Midbrain (tissue), 1 donor: ENCODE data around the gene ADD3.
A peak's percentile ranks its signal among the peaks of the same experiment; 100 is the strongest.
"Not testable (repeated sequence)": the region's sequence is repeated elsewhere in the genome, so short reads cannot be mapped to it uniquely, and the experiment has no call there.

Source experiments
- DNase-seq: peaks from one replicate; lab custom pipeline; 2025; lab: John Stamatoyannopoulos, UW

The ADD3 gene

DNA sequence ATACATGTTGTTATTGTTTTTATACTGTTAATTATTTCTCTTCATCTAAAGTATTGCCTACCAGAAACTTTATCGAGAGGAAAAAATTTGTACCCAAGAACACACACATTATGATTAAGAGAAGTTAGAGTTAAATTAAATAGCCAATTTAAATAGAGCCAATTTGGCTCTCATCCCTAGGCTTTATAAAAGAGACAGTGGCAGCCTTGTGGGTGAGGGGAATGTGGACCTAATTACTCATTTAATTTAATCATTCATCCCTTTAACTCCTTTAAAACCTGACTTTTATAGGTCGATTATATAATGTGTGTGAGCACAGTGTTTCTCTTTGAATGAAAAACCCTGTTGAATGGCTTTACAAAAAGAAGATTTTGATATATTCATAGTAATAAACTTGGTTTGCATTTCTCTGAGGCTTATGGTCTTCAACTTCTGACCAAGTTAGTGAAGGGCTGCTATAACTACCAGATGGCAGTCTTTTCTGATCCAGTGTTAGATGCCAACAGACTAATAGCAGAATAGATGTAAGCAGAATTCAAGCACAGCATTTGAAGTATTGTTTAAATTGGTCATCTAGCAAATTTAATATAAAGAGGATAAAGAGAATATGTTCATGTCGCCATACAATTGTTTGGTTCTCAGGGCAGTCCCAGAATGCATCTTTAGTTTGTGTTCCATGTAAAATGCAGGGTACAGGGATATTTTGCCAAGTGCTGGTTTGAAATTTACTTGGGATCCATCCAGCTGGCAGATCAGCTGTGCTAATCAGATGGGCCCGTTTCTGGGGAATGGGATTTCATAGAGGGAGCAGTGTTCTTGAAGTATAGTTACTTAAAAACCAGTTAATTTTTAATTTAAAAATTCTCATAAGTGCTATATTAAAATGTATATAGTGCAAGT lies 25.3 kb downstream of the ADD3 start:
- peak; percentile 72 for DNase-seq

DNA sequence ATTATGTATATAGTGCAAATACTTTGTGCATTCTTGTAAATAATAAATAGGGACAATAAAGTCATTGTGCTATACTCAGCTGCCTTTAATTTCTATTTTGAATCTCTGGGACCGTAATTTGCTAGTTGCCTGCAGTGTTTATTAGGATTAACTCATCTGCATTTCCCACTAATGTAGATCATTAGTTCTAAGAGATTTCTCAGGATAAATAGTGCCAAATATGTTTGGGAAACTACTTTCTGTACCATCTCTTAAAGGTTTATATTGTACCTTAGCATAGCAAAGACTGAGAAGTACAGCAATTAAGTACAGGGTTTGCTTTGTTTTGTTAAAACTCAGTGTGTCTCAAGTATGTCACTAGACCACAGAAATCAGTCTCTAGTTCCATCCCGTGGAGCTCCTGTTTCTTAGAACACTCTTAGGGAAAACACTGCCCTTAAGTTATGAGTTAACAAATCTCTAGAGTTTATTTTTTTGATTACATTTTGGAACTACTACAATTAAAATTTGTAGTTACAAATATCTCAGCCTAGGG lies 26.0 kb downstream of the ADD3 start:
- peak; percentile 48 for DNase-seq

DNA sequence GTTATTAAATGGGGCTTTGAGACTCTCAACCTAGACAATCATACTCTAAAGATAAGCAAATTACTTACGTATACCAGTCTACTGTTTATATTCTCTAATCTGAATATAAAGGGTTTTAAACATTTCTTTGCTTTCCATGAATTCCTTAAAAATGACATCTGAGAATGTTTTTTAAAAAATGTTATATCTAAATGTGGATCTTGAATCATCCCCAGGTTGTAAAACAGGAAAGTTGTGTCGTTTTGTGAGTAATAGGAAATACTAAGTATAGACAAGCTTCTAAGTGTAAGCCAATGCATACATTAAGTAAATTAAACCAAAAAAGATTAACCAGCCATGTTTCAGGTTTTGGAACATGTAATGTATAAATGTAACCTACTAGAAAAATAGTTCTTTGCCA lies 26.8 kb downstream of the ADD3 start:
- no peak for DNase-seq

DNA sequence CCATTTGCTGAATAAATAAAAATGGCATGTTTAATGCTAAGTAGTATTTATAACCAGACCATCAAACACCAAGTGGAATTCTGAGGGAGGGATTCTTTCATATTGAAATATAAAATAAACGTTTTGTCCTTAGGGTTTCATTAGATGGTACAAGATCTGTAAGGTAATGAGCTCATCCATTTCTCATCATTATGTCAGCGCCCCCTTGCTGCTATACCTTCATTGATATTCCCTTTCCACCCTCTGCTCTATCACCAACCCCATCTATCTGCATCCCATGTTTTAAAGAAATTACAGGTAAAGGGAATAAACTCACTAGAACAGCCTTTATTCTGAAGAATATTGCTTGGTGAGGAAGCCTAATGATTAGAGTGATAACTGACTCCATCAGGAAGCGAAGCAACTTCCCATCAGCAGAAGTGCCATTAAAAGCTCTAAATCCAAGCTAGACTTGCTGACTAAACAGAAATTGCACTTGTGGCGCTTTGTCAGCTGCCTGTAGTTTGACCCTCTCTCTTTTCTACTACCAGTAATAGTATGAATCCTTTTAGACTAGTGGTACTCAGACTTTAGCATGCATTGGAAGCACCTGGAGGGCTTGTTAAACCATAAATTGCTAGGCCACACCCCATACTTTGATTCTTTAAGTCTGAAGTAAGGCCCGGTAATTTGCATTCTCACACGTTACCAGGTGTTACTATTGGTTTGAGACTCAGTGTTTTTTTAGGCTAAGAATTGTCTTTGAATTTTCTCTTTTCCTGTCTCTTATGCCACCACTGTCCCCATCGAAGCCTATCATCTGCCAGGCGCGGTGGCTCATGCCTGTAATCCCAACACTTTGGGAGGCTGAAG lies 27.5 kb downstream of the ADD3 start:
- no peak for DNase-seq

DNA sequence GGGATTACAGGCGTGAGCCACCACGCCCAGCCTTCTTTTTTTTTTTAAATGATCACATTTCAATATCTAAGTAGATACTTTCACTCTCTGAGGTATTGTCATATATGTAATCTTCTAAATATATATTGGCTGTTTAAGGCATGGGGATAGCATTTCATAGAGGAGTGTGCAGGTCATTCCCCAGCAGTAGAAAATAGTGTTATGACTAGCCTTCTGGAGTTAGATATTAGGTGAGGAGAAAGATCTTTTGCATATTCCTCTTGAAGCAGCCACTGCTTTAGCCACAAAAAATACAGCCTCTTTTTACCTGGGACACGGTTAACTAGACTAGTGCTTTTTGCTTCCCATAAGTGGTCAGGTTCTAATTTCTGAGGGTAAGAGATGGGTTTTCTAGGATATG lies 28.9 kb downstream of the ADD3 start:
- no peak for DNase-seq

DNA sequence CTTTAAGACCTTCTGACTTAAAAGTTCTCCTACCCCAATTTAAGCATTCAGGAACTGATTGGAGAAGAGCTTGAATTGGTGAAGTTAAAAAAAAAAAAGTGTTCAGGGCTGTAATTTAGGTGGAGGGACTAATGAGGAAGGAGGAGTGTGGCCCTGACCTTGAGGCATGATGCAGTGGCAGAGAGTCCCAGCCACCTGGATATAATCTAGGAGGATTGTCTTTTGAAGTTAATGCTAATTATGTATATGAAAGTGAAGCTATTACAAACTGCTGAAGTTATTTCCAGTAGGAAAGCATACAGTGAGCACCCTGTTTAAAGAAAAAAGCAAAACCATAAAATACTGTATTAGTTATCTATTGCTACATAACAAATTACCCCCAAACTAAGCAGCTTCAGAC lies 31.5 kb downstream of the ADD3 start:
- no peak for DNase-seq

DNA sequence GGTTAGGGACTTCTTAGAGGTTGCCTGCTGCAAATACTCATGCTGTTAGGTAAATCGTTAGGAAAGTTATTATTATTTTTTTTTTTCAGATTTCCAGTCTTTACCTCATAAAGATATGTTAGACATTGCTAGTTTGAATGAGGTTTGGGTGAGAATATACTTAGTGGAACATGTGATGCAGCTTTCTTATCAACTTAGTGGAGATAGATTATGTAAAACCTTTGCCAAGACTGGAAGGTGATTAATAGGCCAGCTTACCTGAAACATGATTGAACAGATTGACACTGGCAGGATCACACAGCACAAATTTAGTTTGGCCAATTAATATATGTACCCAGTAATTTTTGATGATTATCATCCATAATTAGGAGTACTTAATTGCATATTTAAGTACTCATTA lies 32.3 kb downstream of the ADD3 start:
- no peak for DNase-seq

DNA sequence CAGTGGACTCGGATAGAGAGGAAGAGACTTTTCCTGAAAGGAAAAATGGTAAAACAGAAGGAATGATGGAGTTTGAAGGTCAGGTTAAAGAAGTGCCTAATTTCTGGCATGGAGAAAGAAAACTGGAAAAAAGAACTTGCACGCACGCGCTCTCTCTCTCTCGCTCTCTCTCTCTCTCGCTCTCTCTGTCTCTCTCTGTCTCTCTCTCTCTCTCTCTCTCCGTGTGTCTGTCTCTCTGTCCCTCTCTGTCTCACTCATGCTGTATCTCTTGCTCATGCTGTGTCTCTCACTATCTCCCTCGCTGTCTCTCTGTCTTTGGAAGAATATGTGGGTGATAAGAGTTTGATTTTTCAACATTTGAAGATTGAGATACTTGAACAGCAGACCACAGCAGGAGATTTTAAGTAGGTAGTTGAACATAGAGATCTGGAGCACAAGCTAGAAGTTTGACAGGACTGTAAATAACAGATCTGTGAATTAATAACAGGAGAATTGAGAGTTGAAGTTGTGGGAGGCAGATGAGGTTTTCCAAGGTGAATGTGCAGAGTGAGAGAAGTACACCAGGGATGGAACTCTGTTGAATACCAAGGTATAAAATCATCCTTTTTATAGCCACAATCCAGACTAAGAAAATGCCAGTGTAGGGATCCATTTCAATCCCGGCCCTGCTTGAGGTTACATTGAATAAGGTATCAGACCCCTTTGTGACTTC lies 33.1 kb downstream of the ADD3 start:
- DNase-seq, result no peak

DNA sequence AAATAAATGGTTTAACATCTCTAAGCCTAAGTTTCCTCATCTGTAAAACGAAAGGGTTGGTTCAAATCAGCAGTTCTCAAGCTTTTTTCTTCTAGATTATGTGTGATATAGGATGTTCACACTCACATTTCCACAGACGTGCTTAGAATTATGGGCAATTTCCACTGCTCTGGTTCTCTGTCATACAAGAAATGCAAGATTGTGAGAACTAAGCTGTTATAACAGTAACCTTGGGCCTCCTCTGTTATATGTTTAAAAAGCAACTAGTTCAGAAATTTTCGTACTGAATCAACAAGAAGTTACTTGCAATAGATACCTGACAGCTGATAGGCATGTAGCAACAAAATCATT lies 33.7 kb downstream of the ADD3 start:
- no peak for DNase-seq

DNA sequence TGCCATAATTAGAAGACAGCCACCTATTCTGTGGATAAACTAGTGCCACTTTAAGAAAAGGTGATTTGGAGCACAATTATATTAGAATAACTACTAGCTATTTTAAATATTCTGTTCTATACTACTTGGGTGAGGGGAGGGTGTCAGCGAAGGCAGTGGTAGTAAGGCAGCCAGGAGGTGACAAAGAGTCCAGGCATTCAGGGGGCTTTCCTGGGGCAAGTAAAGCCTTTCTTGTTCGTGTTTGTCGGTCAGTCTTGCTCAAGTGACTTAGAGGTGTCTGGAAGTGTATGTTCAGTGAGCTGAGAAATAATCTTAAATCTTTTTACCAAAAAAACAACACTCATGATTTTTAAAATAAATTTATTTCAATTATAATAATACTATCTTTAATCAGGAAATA lies 34.4 kb downstream of the ADD3 start:
- no peak for DNase-seq

DNA sequence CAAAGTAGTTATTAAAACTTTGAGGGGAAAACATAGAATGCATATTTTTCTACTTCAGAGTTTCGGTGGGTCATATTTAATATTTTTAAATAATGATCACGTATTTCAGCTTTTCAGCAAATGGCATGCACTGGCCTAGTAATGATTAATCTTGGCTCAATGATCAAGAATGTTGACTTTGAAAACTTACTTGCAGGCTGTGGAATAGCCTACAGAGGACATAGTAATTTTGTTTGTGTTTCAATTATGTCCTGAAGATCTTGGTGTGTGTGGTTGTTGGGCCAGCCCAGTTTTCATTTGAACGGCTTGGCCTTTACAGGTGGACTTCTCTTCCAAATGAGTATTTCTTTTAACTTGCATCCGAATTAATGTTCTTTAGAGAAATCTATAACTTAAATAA lies 35.1 kb downstream of the ADD3 start:
- DNase-seq, result no peak

DNA sequence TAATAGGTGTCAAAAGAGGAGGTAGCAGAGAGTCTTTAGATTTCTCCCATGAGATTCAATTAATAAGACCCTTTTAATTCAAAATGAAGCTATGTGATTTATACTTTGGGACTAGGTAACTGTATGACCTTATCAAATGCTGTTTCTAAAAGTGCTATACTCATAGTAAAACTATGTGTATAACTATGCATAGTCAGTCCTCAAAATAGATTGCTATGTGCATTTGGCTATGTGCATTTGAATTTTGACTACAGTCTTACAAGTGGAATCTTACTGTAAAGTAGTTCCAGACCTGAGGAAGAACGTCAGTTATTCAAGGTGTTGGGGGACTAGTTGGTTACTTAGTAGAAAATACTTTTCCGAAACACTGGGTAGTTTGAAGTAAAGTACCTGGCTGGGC lies 36.9 kb downstream of the ADD3 start:
- DNase-seq, result no peak

DNA sequence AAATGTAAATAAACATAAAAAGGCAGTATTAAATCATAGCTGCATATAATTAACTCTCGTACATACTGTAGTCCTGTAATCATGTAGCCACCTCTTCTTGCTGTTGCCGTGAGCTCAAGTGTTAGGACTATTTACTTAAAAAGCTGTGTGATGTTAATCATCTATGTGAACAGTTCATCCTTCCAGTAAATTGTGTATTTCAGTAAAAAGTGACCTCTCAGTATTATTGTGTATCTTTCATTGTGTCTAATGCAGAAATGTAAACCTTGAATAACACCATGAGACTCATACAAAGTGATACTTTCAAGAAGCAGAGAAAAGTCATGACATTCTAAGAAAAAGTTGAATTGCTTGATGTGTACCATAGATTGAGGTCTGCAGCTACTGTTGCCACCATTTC lies 38.0 kb downstream of the ADD3 start:
- DNase-seq, result no peak

DNA sequence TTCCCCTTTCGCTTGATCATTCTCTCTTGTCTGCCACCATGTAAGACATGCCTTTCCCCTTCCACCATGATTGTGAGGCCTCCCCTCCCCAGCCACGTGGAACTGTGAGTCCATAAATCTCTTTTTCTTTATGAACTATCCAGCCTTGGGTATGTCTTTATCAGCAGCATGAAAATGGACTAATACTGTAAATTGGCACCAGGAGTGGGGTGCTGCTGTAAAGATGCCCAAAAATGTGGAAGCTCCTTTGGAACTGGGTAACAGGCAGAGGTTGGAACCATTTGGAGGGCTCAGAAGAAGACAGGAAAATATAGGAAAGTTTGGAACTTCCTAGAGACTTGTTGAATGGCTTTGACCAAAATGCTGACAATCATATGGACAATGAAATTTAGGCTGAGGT lies 40.4 kb downstream of the ADD3 start:
- not testable (repeated sequence) for DNase-seq

DNA sequence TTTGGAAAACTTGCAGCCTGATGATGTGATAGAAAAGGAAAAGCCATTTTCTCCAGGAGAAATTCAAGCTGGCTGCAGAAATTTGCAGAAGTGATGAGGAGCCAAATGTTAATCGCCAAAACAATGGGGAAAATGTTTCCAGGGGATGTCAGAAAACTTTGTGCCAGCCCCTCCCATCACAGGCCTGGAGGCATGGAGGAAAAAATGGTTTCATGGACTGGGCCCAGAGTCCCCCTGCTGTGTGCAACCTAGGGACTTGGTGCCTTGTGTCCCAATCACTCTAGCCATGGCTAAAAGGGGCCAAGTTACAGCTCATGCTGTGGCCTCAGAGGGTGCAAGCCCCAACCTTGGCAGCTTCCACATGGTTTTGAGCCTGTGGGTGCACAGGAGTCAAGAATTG lies 41.0 kb downstream of the ADD3 start:
- DNase-seq, result no peak

DNA sequence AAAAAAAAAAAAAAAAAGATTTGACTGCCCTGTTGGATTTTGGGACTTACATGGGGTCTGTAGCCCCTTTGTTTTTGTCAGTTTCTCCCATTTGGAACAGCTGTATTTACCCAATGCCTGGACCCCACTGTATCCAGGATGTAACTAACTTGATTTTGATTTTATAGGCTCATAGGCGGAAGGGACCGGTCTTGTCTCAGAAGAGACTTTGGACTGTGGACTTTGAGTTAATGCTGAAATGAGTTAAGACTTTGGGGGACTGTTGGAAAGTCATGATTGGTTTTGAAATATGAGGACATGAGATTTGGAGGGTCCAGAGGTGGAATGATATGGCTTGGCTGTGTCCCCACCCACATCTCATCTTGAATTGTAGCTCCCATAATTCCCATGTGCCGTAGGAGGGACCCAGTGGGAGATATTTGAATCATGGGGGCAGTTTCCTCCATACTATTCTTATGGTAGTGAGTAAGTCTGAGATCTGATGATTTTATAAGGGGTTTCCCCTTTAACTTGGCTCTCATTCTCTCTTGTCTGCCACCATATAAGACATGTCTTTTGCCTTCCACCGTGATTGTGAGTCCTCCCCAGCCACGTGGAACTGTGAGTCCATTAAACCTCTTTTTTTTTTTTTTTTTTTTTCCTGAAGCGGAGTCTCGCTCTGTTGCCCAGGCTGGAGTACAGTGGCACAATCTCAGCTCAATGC lies 42.3 kb downstream of the ADD3 start:
- DNase-seq, result not testable (repeated sequence)

DNA sequence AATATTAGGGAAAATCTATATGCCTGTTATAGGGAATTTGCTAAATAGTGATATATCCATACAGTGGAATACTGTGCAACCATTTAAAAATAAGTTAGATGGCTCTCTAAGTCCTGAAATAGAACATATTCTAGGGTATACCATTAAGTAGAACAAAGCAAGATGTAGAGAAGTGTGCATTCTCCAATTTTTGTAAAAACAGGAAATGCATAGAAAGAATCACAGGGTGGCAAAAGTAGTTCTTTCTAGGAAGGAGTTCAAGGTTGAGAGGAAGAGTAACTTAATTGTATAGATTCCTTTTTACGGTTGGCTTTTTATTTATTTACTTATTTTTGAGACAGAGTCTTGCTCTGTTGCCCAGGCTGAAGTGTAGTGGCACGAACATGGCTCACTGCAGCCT lies 43.7 kb downstream of the ADD3 start:
- DNase-seq, result no peak

DNA sequence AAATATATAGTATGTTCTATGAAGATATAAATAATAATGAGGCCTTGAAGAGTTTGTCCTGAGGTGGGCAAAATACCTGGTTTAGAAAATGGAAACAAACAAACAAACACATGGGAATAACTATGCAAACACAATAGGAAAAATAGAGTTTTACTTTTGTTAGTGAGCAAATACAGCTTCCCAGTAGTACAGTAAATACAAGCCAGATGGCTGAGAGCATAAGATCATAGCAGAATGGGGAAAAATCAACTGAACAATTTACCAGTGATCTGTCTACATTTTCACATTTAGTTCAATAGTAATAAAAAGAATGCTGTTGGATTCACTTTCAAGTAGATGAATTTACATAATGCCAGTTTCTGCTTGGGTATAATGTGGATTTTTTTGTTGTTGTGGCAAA lies 45.1 kb downstream of the ADD3 start:
- no peak for DNase-seq

DNA sequence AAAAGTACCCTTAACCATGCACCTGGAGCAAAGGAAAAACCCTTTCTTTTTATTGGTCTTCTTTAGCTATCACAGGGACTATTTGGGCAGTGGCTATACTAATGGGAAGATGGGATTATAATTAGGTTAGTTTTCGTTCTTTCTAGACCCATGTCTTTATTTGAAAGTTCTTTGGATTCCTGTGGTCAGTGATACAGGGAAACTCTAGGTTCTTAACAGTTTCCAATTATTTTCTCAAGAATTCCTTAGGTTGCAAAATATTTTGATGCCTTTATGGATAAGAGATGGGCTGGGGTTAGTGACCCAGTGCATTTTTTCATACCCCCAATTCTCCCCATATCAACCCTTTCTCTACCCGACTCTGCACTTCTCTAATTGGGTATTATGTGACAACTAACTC lies 49.0 kb downstream of the ADD3 start:
- DNase-seq, result no peak

DNA sequence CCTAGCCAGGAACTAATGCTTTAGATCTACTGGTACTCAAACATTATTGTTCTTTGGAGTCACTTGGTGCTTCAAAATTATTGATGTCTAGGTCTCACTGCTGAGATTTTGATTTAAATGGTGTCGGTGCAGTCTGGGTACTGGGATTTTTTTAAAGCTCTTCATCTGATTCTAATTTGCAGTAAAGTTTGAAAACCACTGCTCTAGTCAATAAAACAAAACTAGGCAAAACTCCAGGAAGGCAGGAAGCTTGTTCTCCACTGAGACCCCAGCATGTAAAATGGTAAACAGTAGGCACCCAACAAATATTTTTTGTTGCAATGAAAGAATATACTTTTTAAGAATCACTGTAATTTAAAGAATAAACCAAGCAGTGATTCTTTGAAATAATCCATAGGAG lies 49.7 kb downstream of the ADD3 start:
- no peak for DNase-seq

DNA sequence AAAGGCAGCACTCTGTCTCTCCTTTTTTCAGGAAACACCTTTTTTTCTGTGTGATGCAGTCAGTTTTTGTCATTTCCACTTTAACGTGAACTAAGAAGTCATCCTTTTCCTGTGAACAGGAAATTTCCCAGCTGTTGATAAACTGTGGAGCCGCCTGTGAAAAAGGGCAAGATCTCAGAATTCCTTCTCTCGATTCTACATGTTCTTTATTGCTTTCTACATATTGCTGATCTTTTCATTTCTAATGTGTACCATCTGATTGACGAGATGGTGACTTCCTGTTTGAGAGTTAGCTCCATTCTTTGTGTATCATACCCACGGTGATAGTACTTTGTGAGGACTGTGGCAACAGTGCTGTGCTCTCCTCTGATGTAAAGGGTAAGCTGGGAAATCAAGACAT lies 50.4 kb downstream of the ADD3 start:
- no peak for DNase-seq

DNA sequence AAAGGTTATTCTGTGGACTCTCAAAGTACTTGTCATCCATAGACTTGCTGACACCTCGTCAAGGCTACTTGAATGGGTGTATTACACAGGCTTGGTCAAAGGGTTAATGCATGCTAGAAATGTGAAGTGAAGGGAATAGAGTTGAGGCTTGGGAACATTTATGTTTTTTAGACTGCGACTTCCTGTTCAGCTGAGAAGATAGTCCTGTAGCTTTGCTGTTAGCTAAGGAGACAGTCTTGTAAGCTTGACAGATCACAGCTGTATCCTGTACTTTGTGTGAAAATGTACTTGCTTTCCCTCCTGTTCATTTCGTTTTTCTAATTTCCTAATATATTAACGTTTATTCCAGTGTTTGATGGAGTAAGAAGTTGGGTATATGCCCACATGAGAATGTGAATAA lies 52.1 kb downstream of the ADD3 start:
- no peak for DNase-seq
